ENCODE measurements around the gene IRGQ.

Gene IRGQ

GRCh38 chr19:43575156-43575950, 20.6 kb downstream of the IRGQ start, which contains the start of the genes PINLYP and XRCC1:
Gene PINLYP (plus strand): TSS chr19:43575801. CDS start chr19:43577192, 1,391 bp downstream.
Gene XRCC1 (minus strand): TSS chr19:43575527. CDS start chr19:43575458, 69 bp downstream.
- no peak for TF ChIP-seq CTCF (IDR thresholded peaks at IDR 0.05; ENCODE audit: low read depth, low read length)
- peak; percentile 95 for DNase-seq (ENCODE audit: extremely low read depth, low read depth)

GRCh38 chr19:43574424-43575155, 21.3 kb downstream of the IRGQ start:
- no peak for DNase-seq (ENCODE audit: extremely low read depth, low read depth)
- TF ChIP-seq CTCF (IDR thresholded peaks at IDR 0.05; ENCODE audit: low read depth, low read length) = no peak

- TF ChIP-seq CTCF (IDR thresholded peaks at IDR 0.05; ENCODE audit: low read depth, low read length) = no peak
- no peak for DNase-seq (ENCODE audit: extremely low read depth, low read depth)
These were observed 23.8 kb downstream of the IRGQ start for GRCh38 chr19:43572171-43572588.

- TF ChIP-seq CTCF (IDR thresholded peaks at IDR 0.05; ENCODE audit: low read depth, low read length) = no peak
- no peak for DNase-seq (ENCODE audit: extremely low read depth, low read depth)
These were observed 25.7 kb downstream of the IRGQ start for GRCh38 chr19:43570174-43570791.

GRCh38 chr19:43569657-43570056, 26.3 kb downstream of the IRGQ start:
- TF ChIP-seq CTCF (IDR thresholded peaks at IDR 0.05; ENCODE audit: low read depth, low read length) = no peak
- no peak for DNase-seq (ENCODE audit: extremely low read depth, low read depth)

GRCh38 chr19:43564800-43565199, 31.1 kb downstream of the IRGQ start:
- TF ChIP-seq CTCF (IDR thresholded peaks at IDR 0.05; ENCODE audit: low read depth, low read length) = no peak
- no peak for DNase-seq (ENCODE audit: extremely low read depth, low read depth)
